GM12878 (cell line): Measurements from ENCODE around the gene RNF223. TPM values are rescaled to one million over a fixed set of nuclear protein-coding genes. Genes with fewer than 3 reads are reported as not detected.

ENCODE experiments used
- ATAC-seq: fragments of 200-7000 bp; cut with Tn5 transposase; 3 replicates; pipeline ENCODE4 v1.9.1; 2020; ENCODE audit warnings: mild to moderate bottlenecking, moderate library complexity
- Bru-seq: library from RNA; stranded (reverse); fragments of 400-500 nt; gene quantifications from one replicate; lab custom pipeline; 2021; lab: Mats Ljungman, UMichigan
- BruChase-seq, 2 experiments: library from RNA; stranded (reverse); fragments of 400-500 nt; gene quantifications; one replicate each; lab custom pipeline; 2021; lab: Mats Ljungman, UMichigan
- BruUV-seq: library from RNA; stranded (reverse); fragments of 400-500 nt; replicated peaks from 2 replicates; lab custom pipeline; 2021; lab: Mats Ljungman, UMichigan
- CTCF ChIA-PET: fragments of 300-600 bp; sonication (Branson Sonifier 250); formaldehyde crosslinking; extraction: SDS; loops from one replicate; lab custom pipeline; 2021; ENCODE audit warnings: inconsistent platforms; lab: Yijun Ruan, JAX
- POLR2A ChIA-PET: fragments of 350-600 bp; formaldehyde crosslinking; extraction: SDS; loops from one replicate; lab custom pipeline; 2021; ENCODE audit warnings: inconsistent platforms; lab: Charles Lee
- RAD21 ChIA-PET: fragments of 300-600 bp; sonication (Branson Sonifier 250); formaldehyde crosslinking; loops from one replicate; lab custom pipeline; 2023; ENCODE audit warnings: antibody characterized with exemption; ENCODE audit not compliant: unreplicated experiment; lab: Charles Lee
- SMC1A ChIA-PET: fragments of 300-600 bp; sonication (Branson Sonifier 250); formaldehyde crosslinking; loops from one replicate; lab custom pipeline; 2023; ENCODE audit not compliant: unreplicated experiment, uncharacterized antibody; lab: Charles Lee
- DNase-seq: peaks from one replicate; pipeline ENCODE4 v3.0.0-alpha.2; 2011; ENCODE audit warnings: low read depth, low spot score
- FAIRE-seq: peaks from 3 replicates; lab custom pipeline; 2011; peaks lifted over from hg19 to GRCh38; lab: Jason Lieb, UNC
- H2AFZ ChIP-seq: 2 replicates; pipeline ENCODE4 v1.6.0; 2011; ENCODE audit warnings: low read depth, low read length, control low read depth; ENCODE audit not compliant: control insufficient read depth
- H3K27ac ChIP-seq: 2 replicates; pipeline ENCODE4 v1.5.1; 2011; ENCODE audit warnings: control low read depth; ENCODE audit not compliant: control insufficient read depth, insufficient read depth
- H3K27me3 ChIP-seq, 2 experiments: replicated peaks in 1 of 2; 2 replicates each; pipeline versions ENCODE4 v1.6.0 to v1.6.1; 2011; ENCODE audit warnings: low read length in 1 of 2; ENCODE audit not compliant: control insufficient read depth in 2 of 2, insufficient read depth in 2 of 2
- H3K36me3 ChIP-seq, 2 experiments: 2 replicates each; pipeline ENCODE4 v1.5.1; 2011; ENCODE audit warnings: low read length in 1 of 2; ENCODE audit not compliant: control insufficient read depth in 2 of 2, insufficient read depth in 2 of 2
- H3K4me1 ChIP-seq: 2 replicates; pipeline ENCODE4 v1.6.1; 2011; ENCODE audit warnings: mild to moderate bottlenecking, low read length, moderate library complexity, mixed read lengths; ENCODE audit not compliant: control insufficient read depth, insufficient read depth
- H3K4me2 ChIP-seq: 2 replicates; pipeline ENCODE4 v1.6.0; 2011; ENCODE audit warnings: control low read depth; ENCODE audit not compliant: control insufficient read depth, insufficient read depth
- H3K4me3 ChIP-seq: fragments of 200-600 bp; sonication (generic); 2 replicates; pipeline ENCODE4 v1.5.1; 2016
- H3K79me2 ChIP-seq: 2 replicates; pipeline ENCODE4 v1.6.0; 2011; ENCODE audit warnings: low read length; ENCODE audit not compliant: control insufficient read depth, insufficient read depth
- H3K9ac ChIP-seq: 2 replicates; pipeline ENCODE4 v1.8.0; 2011; ENCODE audit warnings: low read length, control low read depth, mixed read lengths; ENCODE audit not compliant: control insufficient read depth, insufficient read depth
- H3K9me3 ChIP-seq: replicated peaks from 3 replicates; pipeline ENCODE4 v1.5.1; 2011; ENCODE audit warnings: mild to moderate bottlenecking, low read length; ENCODE audit not compliant: control insufficient read depth, insufficient read depth
- H4K20me1 ChIP-seq: 2 replicates; pipeline ENCODE4 v1.6.0; 2011; ENCODE audit not compliant: control insufficient read depth, insufficient read depth
- CHD2 ChIP-seq: IDR thresholded peaks from 2 replicates; pipeline ENCODE4 v1.6.1; 2011; ENCODE audit warnings: low read depth, low read length, improper control_type of control experiment, borderline replicate concordance
- NR2C1 ChIP-seq: fragments of 450-650 bp; IDR thresholded peaks from 2 replicates; pipeline ENCODE4 v1.6.1; 2017; ENCODE audit warnings: antibody characterized with exemption, mild to moderate bottlenecking, moderate library complexity
- POLR2AphosphoS2 ChIP-seq: IDR thresholded peaks from 2 replicates; pipeline ENCODE4 v1.6.1; 2011; ENCODE audit warnings: low read depth, mild to moderate bottlenecking, low read length, improper control_type of control experiment, moderate library complexity
- PRDM15 ChIP-seq: fragments of 450-650 bp; formaldehyde crosslinking; IDR thresholded peaks from 2 replicates; pipeline ENCODE4 v1.4.0; 2020; ENCODE audit warnings: mild to moderate bottlenecking, moderate library complexity
- WGBS: methylation state at CpG from one replicate; pipeline ENCODE4 v1.1.6; 2016; ENCODE audit warnings: low lambda C conversion rate; ENCODE audit not compliant: insufficient replicate concordance, insufficient coverage; ENCODE audit errors: missing lambda C conversion rate; 5-methylcytosine and 5-hydroxymethylcytosine counted together
- in situ Hi-C: fragments of 300-500 bp; cut with MboI; formaldehyde crosslinking; loops from 9 replicates; pipeline ENCODE4 v1.14.3; 2018; ENCODE audit warnings: mixed read lengths
- intact Hi-C: fragments of 100-400 bp; cut with micrococcal nuclease; formaldehyde crosslinking; loops from one replicate; pipeline ENCODE4 v1.14.2; 2022; ENCODE audit not compliant: unreplicated experiment
- long read RNA-seq, 2 experiments: library from polyadenylated mRNA; unstranded; transcript quantifications; one replicate each; pipeline ENCODE4 v2.0.0, GENCODE V29; 2019 to 2020
- polyA minus RNA-seq, 3 experiments: library from RNA; depleted of rRNA, polyadenylated mRNA; stranded (reverse); fragments of >200 nt; gene quantifications; 2 replicates each; pipeline ENCODE4 v1.2.3, GENCODE V29; 2011
- polyA plus RNA-seq, 11 experiments: library from polyadenylated mRNA; depleted of rRNA in 4 of 11; unstranded in 6 of 11; stranded (reverse) in 5 of 11; fragments of >200 nt; fragmentation: Nextera tagmentation in 4 of 11; fragmentation: Illumina TruSeq in 1 of 11; extraction: Ambion mirVana in 4 of 11; extraction: Trizol in 1 of 11; gene quantifications; 1 replicate in 1 of 11; 2 replicates in 10 of 11; pipeline versions ENCODE4 v1.2.1 to v1.2.3, GENCODE V29; 2011 to 2016; ENCODE audit warnings: inconsistent platforms in 2 of 11, missing spikeins in 2 of 11, low read depth in 1 of 11
- total RNA-seq, 4 experiments: library from RNA; depleted of rRNA in 3 of 4; stranded (reverse); fragments of >200 nt in 3 of 4; fragmentation: Illumina TruSeq in 1 of 4; extraction: Trizol in 1 of 4; gene quantifications; 2 replicates each; pipeline versions ENCODE4 v1.2.1 to v1.2.3, GENCODE V29; 2013 to 2021
- TF ChIP-seq, protein P1 (sequence below): fragments of 150-350 bp; IDR thresholded peaks from 2 replicates; pipeline ENCODE4 v1.6.1; 2014; ENCODE audit warnings: mild to moderate bottlenecking, low read depth, low read length

RNF223 gene
- 0.33 TPM in 1 of 2 replicates, not detected in the other for total RNA-seq (2013; cell fraction: nucleolus; rRNA removed)
- total RNA-seq (2014; rRNA removed) (0.06 TPM in 1 of 2 replicates, not detected in the other), total RNA-seq (2014; rRNA removed; fragmentation: Illumina TruSeq; extraction: Trizol) (not detected in 2 replicates), total RNA-seq (2021) (not detected in 2 replicates), polyA plus RNA-seq (2011; rRNA removed) (not detected in 2 replicates), polyA plus RNA-seq (2014; fragmentation: Illumina TruSeq; extraction: Trizol) (not detected in 2 replicates), polyA plus RNA-seq (2014; fragmentation: Nextera tagmentation; extraction: Ambion mirVana) (not detected), polyA plus RNA-seq (2014; rRNA removed) (not detected in 2 replicates), polyA plus RNA-seq (2016; fragmentation: Nextera tagmentation; extraction: Ambion mirVana) (not detected), polyA minus RNA-seq (2011; rRNA and poly(A)+ RNA removed) (not detected in 2 replicates), Bru-seq, nascent RNA (not detected), BruChase-seq, experiment 1, labeled RNA remaining after a 6-hour chase (percentile 25 among the genes with signal in this experiment), BruChase-seq, experiment 2, labeled RNA remaining after a 2-hour chase (percentile 30 among the genes with signal in this experiment)
- polyA plus RNA-seq (2011; ENCODE audit: low read depth) = not detected
- polyA plus RNA-seq (2011; cell fraction: cytosol; rRNA removed) = not detected in 2 replicates
- polyA plus RNA-seq (2011; cell fraction: nucleus; rRNA removed) = not detected in 2 replicates
- 0.11 and 0.21 TPM in 2 replicates for polyA plus RNA-seq (2012)
- polyA minus RNA-seq (2011; cell fraction: cytosol; rRNA and poly(A)+ RNA removed) = not detected in 2 replicates
- not detected in 2 replicates for polyA minus RNA-seq (2011; cell fraction: nucleus; rRNA and poly(A)+ RNA removed)
- long read RNA-seq, experiment 1 = 0 reads
- long read RNA-seq, experiment 2 = 0 reads

- in situ Hi-C loops = no loop called here
- CTCF ChIA-PET = no interaction called here
Measured at GRCh38 chr1:1073743-1074587, at the start of gene RNF223. TSS of gene RNF223 (minus strand) at chr1:1074306. CDS start at chr1:1072566, 1,740 bp downstream.

More at GRCh38 chr1:1073743-1074587, at the start of gene RNF223:
- Histone ChIP-seq H3K4me3 (no peak within 1 kb of the TSS), H3K4me1 (peaks cover 15% of the 10 kb centered on the region), H3K9me3 (no peaks in the 10 kb centered on the region), H4K20me1 (no peaks in the 10 kb centered on the region), H2AFZ (no peak within 1 kb of the TSS), H3K27me3 (no peaks in the 10 kb centered on the region; a peak in 1 of 4 replicates), H3K27ac (no peak within 1 kb of the TSS), H3K4me2 (no peak within 1 kb of the TSS), H3K36me3 (no peaks in the 10 kb centered on the region), H3K9ac (no peak within 1 kb of the TSS), H3K79me2 (no peaks in the 10 kb centered on the region)
- DNase-seq (no peak), ATAC-seq (no peak), FAIRE-seq (no peak)
- WGBS = 37% methylated on average over 32 of the region's 35 CpGs
- intact Hi-C loops = no loop called here
- TF ChIP-seq CHD2 (no peak), PRDM15 (CRISPR knock-in tag) (no peak), POLR2AphosphoS2 (no peak), NR2C1 (no peak)
- TF ChIP-seq, protein P1, sequence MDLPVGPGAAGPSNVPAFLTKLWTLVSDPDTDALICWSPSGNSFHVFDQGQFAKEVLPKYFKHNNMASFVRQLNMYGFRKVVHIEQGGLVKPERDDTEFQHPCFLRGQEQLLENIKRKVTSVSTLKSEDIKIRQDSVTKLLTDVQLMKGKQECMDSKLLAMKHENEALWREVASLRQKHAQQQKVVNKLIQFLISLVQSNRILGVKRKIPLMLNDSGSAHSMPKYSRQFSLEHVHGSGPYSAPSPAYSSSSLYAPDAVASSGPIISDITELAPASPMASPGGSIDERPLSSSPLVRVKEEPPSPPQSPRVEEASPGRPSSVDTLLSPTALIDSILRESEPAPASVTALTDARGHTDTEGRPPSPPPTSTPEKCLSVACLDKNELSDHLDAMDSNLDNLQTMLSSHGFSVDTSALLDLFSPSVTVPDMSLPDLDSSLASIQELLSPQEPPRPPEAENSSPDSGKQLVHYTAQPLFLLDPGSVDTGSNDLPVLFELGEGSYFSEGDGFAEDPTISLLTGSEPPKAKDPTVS = no peak
- RAD21 ChIA-PET = no interaction called here
- SMC1A ChIA-PET = no interaction called here
- POLR2A ChIA-PET = no interaction called here
- BruUV-seq = no TSS peak
